ENCODE results near the gene MCHR1.
"Not testable (repeated sequence)": the region's sequence is repeated elsewhere in the genome, so short reads cannot be mapped to it uniquely, and the experiment has no call there.

MCHR1 gene

GRCh38 chr22:40694411-40694810 lies 15.1 kb downstream of the MCHR1 start:
- DNase-seq: no peak

DNA sequence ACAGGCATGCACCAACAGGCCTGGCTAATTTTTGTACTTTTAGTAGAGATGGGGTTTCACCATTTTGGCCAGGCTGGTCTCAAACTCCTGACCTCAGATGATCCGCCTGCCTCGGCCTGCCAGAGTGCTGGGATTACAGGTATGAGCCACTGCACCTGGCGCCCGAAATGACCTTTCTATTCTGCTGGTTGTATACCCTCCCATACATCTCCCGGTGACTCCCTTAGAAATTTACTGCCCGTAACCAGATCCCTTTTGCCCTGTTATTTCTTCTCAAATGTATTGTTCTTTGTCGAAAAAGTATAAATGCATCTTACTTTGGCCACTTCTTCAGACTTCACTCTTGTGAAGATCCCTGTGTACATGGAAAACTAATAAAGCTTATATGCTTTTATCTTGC lies 22.0 kb downstream of the MCHR1 start:
- DNase-seq: no peak

DNA sequence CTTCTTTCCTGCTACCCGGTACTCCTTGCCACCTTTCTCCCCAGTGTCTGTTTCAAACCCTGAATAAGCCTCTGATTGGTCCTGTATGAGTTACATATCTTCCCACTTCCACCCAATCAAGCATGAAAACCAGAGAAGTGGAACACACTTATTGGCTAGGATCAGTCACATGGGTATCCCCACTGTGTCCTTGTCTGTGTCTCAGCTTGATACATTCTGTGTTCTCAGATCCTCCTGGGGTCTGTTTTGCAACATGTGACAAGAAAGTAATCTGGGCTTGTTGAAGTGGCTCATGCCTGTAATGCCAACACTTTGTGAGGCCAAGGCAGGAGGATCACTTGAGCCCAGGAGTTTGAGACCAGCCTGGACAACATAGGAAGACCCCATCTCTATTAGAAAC lies 23.9 kb downstream of the MCHR1 start:
- no peak for DNase-seq

- no peak for DNase-seq
These were observed 24.5 kb downstream of the MCHR1 start for GRCh38 chr22:40703736-40704135.

DNA sequence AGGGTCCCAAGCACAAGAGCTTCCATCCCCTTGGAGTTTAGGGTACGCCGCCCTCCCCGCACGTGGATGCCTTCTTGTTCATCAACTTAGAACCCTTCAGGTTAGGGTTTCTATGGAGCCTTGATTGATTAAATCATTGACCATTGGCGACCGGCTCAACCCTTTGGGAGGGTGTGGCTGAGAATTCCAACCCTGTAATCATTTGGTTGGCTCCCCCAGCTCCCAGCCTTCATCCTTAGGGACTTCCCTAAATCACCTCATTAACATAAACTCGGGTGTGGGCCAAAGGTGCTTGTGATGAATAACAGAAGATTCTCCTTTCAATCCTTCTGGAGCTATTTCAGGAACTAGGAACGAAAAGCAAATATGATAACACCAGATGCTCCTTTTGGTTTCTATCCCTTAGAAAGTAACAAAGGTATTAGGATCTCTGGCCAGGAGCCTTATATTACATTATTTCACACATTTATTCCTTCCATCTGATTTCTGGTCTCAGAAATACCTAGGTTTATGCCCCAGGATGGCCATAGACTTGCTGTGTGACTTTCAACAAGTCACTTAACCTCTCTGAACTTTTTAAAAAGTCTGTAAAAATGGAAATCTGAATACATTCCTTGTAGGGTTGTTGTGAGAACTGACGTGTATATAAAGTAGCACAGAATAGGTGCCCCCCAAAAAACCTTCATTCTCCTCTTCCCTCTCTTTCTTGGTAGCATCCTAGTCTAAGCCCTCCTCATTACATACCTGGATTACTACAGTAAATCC lies 26.8 kb downstream of the MCHR1 start:
- DNase-seq: no peak

DNA sequence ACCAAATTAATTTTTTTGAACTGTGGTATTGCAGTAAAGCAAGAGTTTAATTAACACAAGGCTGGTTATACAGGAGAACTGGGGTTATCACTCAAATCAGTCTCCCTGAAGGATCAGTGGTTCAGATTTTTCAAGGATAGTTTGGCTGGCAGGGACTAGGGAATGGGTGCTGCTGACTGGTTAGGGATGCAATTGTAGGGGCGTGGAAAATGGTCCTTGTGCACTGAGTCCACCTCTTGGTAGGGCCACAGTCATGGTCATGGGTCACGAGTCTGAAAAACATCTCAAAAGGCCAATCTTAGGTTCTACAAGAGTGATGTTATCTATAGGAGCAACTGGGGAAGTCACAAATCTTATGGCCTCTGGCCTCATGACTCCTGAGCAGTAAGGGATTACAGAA lies 27.9 kb downstream of the MCHR1 start:
- DNase-seq: no peak

DNA sequence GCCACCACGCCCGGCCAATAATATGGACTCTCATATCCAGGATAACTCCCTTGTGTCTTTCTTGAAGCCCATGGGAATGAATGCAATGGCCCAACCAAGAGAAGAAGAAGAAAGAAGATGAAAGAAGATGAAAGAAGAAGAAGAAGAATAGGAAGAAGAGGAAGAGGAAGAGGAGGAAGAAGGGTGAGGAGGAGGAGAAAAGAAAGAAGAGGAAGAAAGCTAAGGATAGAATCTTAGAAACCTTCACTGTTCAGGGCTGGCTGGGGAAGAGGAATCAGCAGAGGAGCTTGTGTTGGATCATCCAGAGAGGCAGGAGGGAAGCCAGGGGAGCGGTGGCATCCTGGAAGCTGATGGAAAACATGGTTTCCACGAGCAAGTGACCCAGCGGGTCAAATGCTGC lies 28.9 kb downstream of the MCHR1 start:
- DNase-seq: no peak

DNA sequence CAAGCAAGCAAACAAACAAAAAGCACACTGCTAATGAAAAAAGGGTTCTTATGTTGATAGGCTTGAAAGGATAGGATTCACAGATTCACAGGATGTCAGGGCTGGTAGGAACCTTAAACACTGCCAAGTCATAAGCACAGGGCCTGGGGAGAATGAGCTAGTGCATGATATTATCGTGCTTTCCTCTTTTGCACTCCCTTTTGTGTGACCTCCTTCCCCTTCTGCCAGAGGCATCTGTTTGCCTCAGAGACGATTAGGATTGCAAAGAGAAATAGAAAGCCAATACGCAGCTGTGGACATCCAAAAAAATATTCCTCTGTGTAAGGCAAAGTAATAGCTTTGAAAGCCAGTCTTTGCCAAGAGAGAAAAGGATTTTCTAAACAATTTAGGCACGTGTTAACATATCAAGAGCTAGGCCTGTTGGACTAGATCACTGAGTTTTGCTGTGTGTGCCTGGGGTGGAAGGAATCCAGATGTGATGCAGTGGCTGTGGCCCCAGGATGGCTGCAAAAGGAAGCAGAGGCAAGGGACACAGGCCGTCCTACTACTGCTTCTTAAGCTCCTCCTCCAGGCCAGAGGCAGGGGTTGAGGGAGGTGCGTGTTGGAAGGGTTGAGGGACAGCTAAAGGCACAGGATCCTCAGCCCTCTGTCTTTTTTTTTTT lies 30.6 kb downstream of the MCHR1 start:
- DNase-seq: no peak

GRCh38 chr22:40712311-40712710 lies 33.0 kb downstream of the MCHR1 start:
- no peak for DNase-seq

DNA sequence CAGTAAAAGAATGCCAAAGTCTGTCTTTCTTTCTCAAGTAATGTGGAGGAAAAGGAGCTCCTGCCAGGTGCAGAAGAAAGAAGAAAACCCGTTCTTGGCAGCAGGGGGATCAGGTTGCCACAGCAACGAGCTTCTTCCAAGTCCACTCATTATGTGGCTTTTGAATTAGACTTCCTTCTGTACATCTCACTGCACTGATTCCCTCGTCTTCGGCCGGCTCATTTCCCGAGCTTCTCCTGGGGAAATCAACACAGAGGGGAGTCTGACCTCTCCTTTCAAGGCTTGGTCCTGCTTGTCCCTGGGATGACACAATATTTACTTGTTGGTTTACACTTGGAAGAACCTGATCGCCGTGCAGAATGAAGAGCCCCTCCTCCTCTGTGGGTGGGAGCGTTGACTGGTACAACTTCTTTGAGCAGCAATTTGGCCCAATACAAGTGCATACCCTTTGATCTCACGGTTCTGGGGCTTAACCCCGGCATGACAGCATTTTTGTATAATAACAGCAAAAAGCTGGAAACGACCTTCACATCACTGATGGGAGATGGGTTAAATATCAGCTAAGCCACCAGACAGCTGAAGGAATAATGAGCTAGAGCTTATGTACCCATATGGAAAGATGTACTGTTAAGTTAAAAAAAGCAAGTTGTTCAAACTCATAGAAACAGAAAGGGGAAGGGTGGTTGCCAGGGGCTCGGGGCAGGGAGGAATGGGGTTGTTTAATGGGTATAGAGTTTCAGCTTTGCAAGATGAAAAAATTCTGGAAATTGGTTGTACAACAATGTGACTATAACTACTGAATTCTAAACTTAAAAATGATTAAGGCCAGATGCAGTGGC lies 35.4 kb downstream of the MCHR1 start:
- DNase-seq: no peak

DNA sequence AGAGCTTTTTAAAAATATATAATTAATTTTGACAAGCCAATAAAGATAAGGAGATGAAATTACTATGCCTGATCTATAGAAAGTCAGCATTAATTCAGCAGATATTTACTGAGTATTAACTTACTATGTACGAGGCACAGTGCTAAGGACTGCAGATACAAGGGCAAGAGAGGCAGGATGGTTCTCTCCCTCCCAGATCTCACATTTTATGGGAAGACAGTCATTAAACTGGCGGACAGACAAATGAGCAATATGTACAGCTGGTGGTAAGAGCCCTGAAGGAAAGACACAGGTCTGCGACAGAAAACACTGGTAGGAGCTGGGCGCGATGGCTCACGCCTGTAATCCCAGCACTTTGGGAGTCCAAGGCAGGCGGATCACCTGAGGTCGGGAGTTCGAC lies 36.8 kb downstream of the MCHR1 start:
- no peak for DNase-seq

- not testable (repeated sequence) for DNase-seq
These were observed 38.4 kb downstream of the MCHR1 start for GRCh38 chr22:40717657-40718056.

- DNase-seq: no peak
These were observed 39.2 kb downstream of the MCHR1 start for GRCh38 chr22:40718250-40719204.

- DNase-seq: no peak
These were observed 40.3 kb downstream of the MCHR1 start for GRCh38 chr22:40719599-40719998.

DNA sequence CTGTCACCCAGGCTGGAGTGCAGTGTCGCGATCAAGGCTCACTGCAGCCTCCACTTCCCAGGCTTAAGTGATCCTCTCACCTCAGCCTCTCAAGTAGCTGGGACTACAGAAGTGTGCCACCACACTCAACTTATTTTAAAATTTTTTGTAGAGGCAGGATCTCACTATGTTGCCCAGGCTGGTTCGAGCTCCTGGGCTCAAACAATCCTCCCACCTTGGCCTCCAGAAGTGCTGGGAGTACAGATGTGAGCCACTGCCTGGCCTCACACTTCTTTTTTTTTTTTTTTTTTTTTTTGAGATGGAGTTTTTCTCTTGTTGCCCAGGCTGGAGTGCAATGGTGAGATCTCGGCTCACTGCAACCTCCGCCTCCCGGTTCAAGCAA lies 40.9 kb downstream of the MCHR1 start:
- DNase-seq: not testable (repeated sequence)

DNA sequence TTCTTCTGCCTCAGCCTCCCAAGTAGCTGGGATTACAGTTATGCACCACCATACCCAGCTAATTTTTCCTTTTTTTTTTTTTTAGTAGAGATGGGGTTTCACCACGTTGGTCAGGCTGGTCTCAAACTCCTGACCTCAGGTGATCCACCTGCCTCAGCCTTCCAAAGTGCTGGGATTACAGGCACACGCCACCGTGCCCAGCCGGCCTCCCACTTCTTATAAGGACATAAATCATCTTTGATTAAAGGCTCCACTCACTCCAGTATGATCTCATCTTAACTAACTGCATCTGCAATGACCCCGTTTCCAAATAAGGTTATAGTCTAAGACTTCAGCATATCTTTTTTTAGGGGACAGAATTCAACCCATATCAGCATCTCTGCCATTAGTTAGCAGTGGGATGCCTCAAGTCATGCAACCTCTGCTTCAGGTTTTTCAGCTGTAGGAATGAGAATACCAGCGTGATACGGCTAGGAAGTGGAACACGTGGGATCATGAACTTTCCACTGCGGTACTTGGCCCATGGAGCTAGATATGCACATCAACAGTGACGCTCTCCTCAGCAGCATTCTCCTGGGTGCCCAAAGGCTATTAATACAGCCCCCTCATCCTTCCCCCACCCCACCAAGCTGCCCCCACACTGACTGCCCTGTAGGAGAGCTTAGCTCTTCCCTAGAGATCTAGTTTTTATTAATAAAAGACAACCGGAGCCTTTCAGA lies 41.4 kb downstream of the MCHR1 start:
- DNase-seq: no peak

DNA sequence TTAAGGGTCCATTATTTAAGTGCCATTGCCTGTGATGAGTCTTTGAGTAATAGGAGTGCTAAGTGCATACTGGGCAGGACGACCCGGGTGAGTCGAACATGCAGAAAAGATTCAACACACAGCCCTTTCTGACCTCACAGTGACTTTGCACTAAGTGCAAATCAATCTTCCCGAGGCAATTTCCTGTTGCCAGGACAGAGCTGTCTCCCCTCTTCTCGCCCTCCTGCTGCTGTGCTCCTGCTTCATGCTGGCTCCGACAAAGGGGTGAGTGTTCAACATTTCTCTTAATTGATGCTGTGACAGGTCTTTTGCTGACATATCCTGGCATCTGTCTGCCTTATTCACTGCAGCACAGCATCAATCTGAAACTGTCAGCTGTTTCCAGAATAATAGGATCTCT lies 42.0 kb downstream of the MCHR1 start:
- DNase-seq: no peak

- no peak for DNase-seq
These were observed 44.2 kb downstream of the MCHR1 start for GRCh38 chr22:40723396-40723933.

GRCh38 chr22:40726514-40726913 lies 47.2 kb downstream of the MCHR1 start:
- DNase-seq: no peak

DNA sequence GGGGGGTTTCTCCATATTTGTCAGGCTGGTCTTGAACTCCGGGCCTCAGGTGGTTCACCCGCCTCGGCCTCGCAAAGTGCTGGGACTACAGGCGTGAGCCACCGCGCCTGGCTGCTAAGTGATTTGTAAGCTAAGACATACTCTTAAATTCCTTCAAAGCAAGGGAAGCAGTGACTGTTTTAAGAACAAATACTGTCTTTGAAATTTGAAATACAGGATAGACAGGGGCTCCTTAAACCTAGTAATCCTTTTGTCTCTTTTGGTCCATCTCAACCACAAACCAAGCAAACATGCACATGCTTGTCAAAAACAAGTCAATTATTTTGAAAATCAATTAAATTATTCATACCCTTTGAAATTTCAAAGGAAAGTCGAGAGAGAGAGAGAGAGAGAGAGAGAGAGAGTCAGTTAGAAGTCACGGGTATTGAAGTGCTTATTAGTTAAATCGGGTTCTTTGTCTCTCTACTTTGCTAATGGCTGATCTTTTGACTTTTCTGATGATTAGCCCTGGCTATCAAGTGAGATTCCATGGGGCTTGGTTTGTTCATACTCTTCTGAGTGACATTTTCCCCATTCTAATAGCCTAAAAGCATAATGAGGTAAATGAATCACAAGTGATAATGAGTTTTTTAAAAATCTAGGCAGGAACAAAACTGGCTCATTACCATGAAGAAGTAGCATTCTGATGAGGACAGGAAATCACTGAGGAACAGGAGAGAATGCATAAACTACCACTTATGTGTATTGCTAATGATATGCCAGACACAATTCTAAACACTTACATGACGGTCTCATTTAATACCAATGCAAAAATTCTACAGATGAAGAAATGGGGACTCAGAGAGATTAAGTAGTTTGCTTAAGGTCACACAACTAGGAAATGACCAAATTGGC lies 48.0 kb downstream of the MCHR1 start:
- DNase-seq: no peak
